Memory B cell (primary cell): ENCODE measurements around the gene NCK2.

Experiments
- ATAC-seq: fragments of 150-1000 bp; cut with Tn5 transposase; 2 replicates; pipeline ENCODE4 v1.10.0; 2021; ENCODE audit warnings: low read depth, mild to moderate bottlenecking, moderate library complexity
- DNase-seq, 2 donors: peaks; one replicate each; pipeline ENCODE4 v3.0.0; 2022; ENCODE audit warnings: low spot score in 2 of 2
- H3K27ac Mint-ChIP-seq: one replicate; pipeline ENCODE4 v1.8.0; 2022; ENCODE audit warnings: mild to moderate bottlenecking, moderate library complexity, mixed read lengths
- H3K27me3 Mint-ChIP-seq: one replicate; pipeline ENCODE4 v1.8.0; 2022; ENCODE audit warnings: mixed read lengths
- H3K36me3 Mint-ChIP-seq: one replicate; pipeline ENCODE4 v1.8.0; 2022; ENCODE audit warnings: mild to moderate bottlenecking, mixed read lengths
- H3K4me1 Mint-ChIP-seq: one replicate; pipeline ENCODE4 v1.8.0; 2022; ENCODE audit warnings: mixed read lengths
- H3K4me3 Mint-ChIP-seq: one replicate; pipeline ENCODE4 v1.8.0; 2022; ENCODE audit warnings: mild to moderate bottlenecking, moderate library complexity, mixed read lengths
- H3K9me3 Mint-ChIP-seq: one replicate; pipeline ENCODE4 v1.8.0; 2022; ENCODE audit warnings: mixed read lengths

Gene NCK2

DNA sequence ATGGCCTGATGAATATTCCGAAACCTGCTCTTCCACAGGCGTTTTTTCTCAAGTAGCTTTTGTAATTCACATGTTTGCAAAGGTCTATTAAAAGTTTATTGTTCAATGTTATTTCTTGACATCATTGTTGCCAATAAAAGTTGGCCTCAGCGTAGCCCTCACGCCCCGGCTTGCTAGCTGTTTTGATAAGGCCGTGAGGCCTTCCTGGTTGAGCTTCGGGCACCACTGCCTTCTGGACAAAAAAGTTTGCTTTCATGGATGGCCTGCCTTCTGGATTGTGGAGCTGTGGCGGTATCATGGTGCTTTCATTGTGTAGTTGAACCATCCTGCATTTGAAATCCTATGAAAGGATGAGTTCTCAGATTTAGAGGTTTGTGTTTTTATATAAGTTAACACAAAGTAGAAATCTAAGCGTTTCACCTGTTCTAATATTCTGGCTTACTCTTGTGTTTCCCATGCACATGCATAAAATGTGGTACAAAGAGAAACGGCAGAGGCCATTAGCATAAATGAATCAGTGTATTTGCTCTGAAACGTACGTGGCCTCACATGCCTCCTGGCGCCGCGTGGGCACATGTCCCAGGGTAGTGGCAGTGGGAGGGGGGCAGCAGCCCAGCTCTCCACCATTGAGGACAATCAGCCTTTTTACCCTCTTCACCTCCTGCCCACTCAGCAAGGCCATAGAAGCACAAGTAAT, 134.5 kb downstream of the NCK2 start:
- no peak for ATAC-seq
- Mint-ChIP-seq H3K27me3 (no peaks in the 10 kb centered on the region), H3K4me1 (peaks cover 25% of the 10 kb centered on the region), H3K4me3 (no peak overlapping the region), H3K27ac (no peak overlapping the region), H3K36me3 (peaks cover 49% of the 10 kb centered on the region), H3K9me3 (no peaks in the 10 kb centered on the region)
- no peak for DNase-seq

- Mint-ChIP-seq H3K4me1 (peaks cover 31% of the 10 kb centered on the region), H3K27ac (peak overlapping the region; percentile 36), H3K36me3 (peaks cover 53% of the 10 kb centered on the region), H3K9me3 (no peaks in the 10 kb centered on the region), H3K27me3 (no peaks in the 10 kb centered on the region), H3K4me3 (no peak overlapping the region)
- DNase-seq (no peak), ATAC-seq (no peak)
These were observed 135.1 kb downstream of the NCK2 start for GRCh38 chr2:105879803-105880300.

DNA sequence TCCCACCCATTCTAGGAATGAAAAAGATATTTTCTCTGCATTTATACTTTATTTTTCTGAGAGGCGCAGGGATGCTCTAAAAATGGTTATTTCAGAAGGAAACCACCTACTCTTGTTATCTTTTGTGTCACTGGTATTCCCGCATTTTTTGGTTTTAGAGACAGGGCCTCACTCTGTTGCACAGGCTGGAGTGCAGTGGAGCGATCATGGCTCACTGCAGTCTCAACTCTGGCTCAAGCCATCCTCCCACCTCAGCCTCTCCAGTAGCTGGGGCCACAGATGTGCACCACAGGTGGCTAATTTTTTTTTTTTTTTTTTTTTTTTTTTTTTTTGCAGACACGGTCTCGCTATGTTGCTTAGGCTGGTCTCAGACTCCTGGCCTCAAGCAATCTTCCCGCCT, 135.9 kb downstream of the NCK2 start:
- no peak for ATAC-seq
- Mint-ChIP-seq H3K4me3 (no peak overlapping the region), H3K9me3 (no peaks in the 10 kb centered on the region), H3K4me1 (peaks cover 31% of the 10 kb centered on the region), H3K27ac (peak overlapping the region; percentile 36), H3K27me3 (no peaks in the 10 kb centered on the region), H3K36me3 (peaks cover 53% of the 10 kb centered on the region)
- DNase-seq = no peak

- no peaks in the 10 kb centered on the region for H3K9me3 Mint-ChIP-seq
- no peak overlapping the region for H3K4me3 Mint-ChIP-seq
- H3K27ac Mint-ChIP-seq = no peak overlapping the region
- peaks cover 31% of the 10 kb centered on the region for H3K4me1 Mint-ChIP-seq
- peaks cover 49% of the 10 kb centered on the region for H3K36me3 Mint-ChIP-seq
- DNase-seq = no peak
- ATAC-seq = no peak
- H3K27me3 Mint-ChIP-seq = no peaks in the 10 kb centered on the region
These were observed 136.8 kb downstream of the NCK2 start for GRCh38 chr2:105881286-105882136.

DNA sequence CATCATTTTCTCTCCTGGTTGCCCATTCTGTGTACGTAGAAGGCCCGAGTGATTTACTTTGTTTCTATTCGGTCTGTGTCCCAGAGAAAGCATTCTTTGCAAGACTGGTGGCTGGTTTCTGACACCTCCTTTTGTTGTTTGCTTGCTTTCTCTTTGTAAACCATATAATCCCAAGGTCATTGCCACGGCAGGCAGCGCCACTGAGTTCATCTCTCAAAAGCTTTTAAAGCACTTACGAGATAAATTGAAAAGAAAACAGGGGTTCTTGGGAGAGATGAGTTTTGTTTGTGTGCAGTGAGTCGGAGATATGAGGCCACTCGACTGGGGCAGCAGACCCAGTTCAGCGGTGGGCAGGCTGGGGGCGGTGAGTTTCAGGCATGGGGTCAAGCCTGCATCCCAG, 137.6 kb downstream of the NCK2 start:
- peaks cover 54% of the 10 kb centered on the region for H3K36me3 Mint-ChIP-seq
- no peaks in the 10 kb centered on the region for H3K9me3 Mint-ChIP-seq
- no peak overlapping the region for H3K4me3 Mint-ChIP-seq
- no peak for DNase-seq
- H3K4me1 Mint-ChIP-seq = peaks cover 33% of the 10 kb centered on the region
- no peaks in the 10 kb centered on the region for H3K27me3 Mint-ChIP-seq
- H3K27ac Mint-ChIP-seq = no peak overlapping the region
- ATAC-seq = no peak

- Mint-ChIP-seq H3K9me3 (peaks cover 2% of the 10 kb centered on the region), H3K27ac (no peak overlapping the region), H3K27me3 (no peaks in the 10 kb centered on the region), H3K36me3 (peaks cover 51% of the 10 kb centered on the region), H3K4me1 (peaks cover 31% of the 10 kb centered on the region), H3K4me3 (no peak overlapping the region)
- ATAC-seq (no peak), DNase-seq (no peak)
These were observed 138.3 kb downstream of the NCK2 start for GRCh38 chr2:105882920-105883435.

GRCh38 chr2:105883911-105884694, 139.4 kb downstream of the NCK2 start:
- no peak for DNase-seq
- Mint-ChIP-seq H3K36me3 (peaks cover 49% of the 10 kb centered on the region), H3K27ac (no peak overlapping the region), H3K27me3 (no peaks in the 10 kb centered on the region), H3K4me3 (no peak overlapping the region), H3K9me3 (peaks cover 4% of the 10 kb centered on the region), H3K4me1 (peaks cover 29% of the 10 kb centered on the region)
- ATAC-seq = no peak

- no peak overlapping the region for H3K4me3 Mint-ChIP-seq
These were observed 140.7 kb downstream of the NCK2 start for GRCh38 chr2:105885456-105885855.

DNA sequence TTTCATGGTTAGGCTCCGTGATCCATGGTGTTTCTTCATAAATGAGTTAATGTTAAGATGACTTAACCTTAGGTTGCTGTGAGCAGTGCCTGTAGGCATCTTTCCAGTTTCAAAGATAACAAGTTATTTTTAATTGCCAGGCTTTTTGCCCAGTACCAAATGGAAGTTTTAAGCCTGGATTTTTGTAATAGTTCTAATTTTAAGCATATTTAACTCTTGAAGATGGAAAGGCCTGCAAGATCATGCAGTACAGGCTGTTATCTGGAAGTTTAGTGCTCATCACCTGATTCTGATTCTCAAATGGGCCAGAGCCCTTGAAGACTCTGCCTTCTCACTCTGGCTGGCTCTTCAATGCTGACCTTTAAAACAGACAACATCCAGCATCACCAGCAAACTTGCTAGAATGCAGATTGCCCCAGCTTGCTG, 141.3 kb downstream of the NCK2 start:
- H3K36me3 Mint-ChIP-seq = peaks cover 45% of the 10 kb centered on the region
- H3K4me3 Mint-ChIP-seq = no peak overlapping the region

More at GRCh38 chr2:105885456-105885855, 140.7 kb downstream of the NCK2 start:
- H3K9me3 Mint-ChIP-seq = peaks cover 4% of the 10 kb centered on the region
- H3K4me1 Mint-ChIP-seq = peaks cover 31% of the 10 kb centered on the region
- H3K36me3 Mint-ChIP-seq = peaks cover 41% of the 10 kb centered on the region
- H3K27ac Mint-ChIP-seq = peak overlapping the region; percentile 14
- H3K27me3 Mint-ChIP-seq = no peaks in the 10 kb centered on the region
- ATAC-seq = no peak
- no peak for DNase-seq

DNA sequence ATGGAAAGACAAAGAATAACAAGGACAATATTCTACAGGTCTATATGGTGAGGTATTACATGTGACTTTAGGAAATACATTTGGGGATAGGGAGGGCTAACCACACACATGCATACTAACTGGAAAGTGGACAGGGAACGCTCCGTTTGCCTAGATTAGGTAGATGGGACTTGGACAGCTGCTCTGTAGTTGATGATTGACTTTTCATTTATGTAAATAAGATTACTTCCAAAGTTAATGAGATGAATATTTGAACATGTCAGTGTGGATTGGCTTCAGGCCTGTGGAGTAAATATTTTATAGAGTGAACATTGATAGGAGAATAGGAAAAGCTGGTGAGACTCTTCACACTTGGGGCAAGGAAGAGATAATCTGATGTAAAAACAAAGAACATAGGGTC, 142.0 kb downstream of the NCK2 start:
- ATAC-seq (no peak), DNase-seq (no peak)
- Mint-ChIP-seq H3K4me1 (peaks cover 36% of the 10 kb centered on the region), H3K4me3 (no peak overlapping the region), H3K9me3 (peaks cover 4% of the 10 kb centered on the region), H3K27me3 (no peaks in the 10 kb centered on the region), H3K36me3 (peaks cover 42% of the 10 kb centered on the region), H3K27ac (peak overlapping the region; percentile 24)

More for the DNA sequence above, 141.3 kb downstream of the NCK2 start:
- no peaks in the 10 kb centered on the region for H3K27me3 Mint-ChIP-seq
- H3K9me3 Mint-ChIP-seq = peaks cover 4% of the 10 kb centered on the region
- ATAC-seq = no peak
- peaks cover 34% of the 10 kb centered on the region for H3K4me1 Mint-ChIP-seq
- DNase-seq = no peak
- peak overlapping the region; percentile 14 for H3K27ac Mint-ChIP-seq

- DNase-seq (no peak), ATAC-seq (no peak)
- Mint-ChIP-seq H3K9me3 (peaks cover 4% of the 10 kb centered on the region), H3K27me3 (no peaks in the 10 kb centered on the region), H3K27ac (peak overlapping the region; percentile 24), H3K4me1 (peaks cover 36% of the 10 kb centered on the region), H3K36me3 (peaks cover 37% of the 10 kb centered on the region), H3K4me3 (no peak overlapping the region)
These were observed 142.5 kb downstream of the NCK2 start for GRCh38 chr2:105887256-105887655.

- Mint-ChIP-seq H3K36me3 (peaks cover 33% of the 10 kb centered on the region), H3K4me3 (no peak overlapping the region), H3K27me3 (no peaks in the 10 kb centered on the region), H3K9me3 (peaks cover 4% of the 10 kb centered on the region), H3K27ac (no peak overlapping the region), H3K4me1 (peaks cover 36% of the 10 kb centered on the region)
- DNase-seq (no peak), ATAC-seq (no peak)
These were observed 143.9 kb downstream of the NCK2 start for GRCh38 chr2:105888625-105889024.

GRCh38 chr2:105889046-105889445, 144.3 kb downstream of the NCK2 start:
- H3K36me3 Mint-ChIP-seq = peaks cover 33% of the 10 kb centered on the region
- DNase-seq = no peak
- H3K9me3 Mint-ChIP-seq = peaks cover 4% of the 10 kb centered on the region
- no peak overlapping the region for H3K27ac Mint-ChIP-seq
- no peak for ATAC-seq
- H3K4me1 Mint-ChIP-seq = peaks cover 32% of the 10 kb centered on the region
- H3K4me3 Mint-ChIP-seq = no peak overlapping the region
- no peaks in the 10 kb centered on the region for H3K27me3 Mint-ChIP-seq
